ENCODE results near the gene PRR33.
A peak's percentile ranks its signal among the peaks of the same experiment; 100 is the strongest.
"Not testable (repeated sequence)": the region's sequence is repeated elsewhere in the genome, so short reads cannot be mapped to it uniquely, and the experiment has no call there.

PRR33 gene

DNA sequence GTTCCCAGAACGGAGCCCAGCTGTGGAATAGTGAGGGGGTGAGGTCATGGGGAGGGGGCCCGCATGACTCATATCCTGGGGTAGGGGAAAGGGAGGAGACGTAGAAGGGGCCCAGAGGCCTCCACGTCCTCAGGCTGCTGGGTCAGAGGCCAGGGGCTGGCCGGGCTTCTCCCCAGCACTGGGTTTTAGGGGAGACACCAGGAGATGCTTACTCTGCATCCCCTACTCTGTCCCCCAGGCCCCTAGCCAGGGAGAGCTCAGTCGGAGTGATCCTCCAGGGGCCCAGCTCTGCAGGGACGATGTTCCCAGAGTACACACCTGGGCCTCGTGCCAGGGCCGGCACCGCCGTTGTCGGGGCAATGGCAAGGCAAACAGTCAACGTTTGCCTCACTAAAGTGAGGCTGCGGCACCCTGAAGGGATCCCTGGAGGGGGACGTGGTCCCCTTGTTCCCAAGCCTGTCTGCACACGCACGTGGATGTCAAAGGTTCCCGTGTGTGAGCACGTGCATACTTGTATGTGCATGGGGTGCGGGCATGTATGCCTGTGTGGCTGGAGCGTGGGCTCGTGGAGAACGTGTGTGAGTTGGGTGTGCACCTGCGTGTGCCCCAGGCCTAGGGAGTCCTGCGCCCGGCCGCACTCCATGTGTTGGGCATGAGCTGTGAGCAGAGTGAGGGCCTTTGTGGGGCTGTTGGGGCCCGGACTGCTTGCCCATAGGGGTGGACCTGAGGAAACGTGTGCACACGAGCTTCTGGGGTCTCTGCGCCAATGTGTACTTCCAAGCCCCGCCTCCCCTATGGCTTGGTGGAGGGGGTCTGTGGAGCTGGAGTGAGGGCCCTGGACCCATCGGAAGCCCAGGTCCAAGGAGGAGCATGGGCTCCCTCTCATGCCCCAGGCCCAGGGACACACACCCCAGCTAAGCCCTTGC lies 14.2 kb downstream of the PRR33 start:
- DNase-seq, result peak in 4 of 51 donors; percentile 19 to 28 (median 24)

DNA sequence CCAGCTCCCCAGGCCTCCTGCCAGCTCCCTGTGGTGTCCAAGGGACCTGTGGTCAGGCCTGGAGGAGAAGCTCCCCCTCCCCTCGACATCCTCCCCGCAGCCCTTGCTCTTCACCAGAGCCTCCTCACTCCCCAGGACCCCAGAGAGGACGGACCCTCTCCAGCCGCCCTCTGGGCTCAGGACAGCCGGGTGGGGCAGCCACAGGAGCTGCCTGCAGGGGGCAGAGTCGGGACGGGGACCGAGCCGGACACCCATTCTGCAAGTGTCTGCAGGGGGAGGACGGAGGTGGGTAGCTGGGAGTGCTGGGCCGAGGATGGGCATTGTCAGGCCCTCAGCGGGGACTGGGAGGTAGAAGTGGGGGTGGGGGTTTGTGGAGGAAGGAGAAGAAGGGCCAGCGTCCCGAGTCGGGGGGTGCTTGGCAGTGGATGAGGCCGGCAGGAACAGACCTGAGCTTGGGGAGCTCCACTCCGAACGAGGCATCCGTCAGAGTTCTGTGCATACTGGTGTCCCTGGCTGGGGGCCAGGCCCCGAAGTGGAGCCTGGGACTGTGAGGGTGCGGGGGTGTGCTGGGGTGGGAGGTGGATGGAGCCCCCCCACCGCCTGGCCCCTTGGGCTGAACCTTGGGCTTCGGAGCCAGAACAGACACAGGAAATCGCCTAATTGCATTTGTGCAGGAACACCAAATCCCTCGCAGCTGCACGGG lies 15.2 kb downstream of the PRR33 start:
- DNase-seq, result peak in 1 of 51 donors; percentile 17

DNA sequence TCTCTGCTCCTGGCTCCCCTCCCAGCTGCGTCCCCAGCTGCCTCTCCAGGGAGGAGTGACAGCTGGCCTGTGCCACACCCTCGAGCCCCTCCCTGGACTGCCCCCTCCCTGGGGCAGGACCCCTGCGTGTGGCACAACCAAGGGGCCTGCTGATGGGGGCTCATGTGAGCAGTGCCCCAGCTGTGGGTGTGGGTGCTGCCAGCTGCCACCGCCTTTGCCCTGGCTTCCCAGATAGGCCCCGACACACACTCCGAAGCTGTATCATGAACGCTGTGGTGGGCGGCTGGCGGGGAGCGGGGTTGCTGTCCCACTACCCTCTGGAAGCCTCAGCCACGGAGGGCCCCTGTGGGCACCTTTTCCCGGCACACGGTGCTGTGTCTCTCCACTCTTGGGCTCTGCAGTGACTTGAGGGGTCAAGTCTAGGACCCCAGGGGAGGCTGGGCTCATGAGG lies 15.8 kb downstream of the PRR33 start:
- DNase-seq, result not testable (repeated sequence)

DNA sequence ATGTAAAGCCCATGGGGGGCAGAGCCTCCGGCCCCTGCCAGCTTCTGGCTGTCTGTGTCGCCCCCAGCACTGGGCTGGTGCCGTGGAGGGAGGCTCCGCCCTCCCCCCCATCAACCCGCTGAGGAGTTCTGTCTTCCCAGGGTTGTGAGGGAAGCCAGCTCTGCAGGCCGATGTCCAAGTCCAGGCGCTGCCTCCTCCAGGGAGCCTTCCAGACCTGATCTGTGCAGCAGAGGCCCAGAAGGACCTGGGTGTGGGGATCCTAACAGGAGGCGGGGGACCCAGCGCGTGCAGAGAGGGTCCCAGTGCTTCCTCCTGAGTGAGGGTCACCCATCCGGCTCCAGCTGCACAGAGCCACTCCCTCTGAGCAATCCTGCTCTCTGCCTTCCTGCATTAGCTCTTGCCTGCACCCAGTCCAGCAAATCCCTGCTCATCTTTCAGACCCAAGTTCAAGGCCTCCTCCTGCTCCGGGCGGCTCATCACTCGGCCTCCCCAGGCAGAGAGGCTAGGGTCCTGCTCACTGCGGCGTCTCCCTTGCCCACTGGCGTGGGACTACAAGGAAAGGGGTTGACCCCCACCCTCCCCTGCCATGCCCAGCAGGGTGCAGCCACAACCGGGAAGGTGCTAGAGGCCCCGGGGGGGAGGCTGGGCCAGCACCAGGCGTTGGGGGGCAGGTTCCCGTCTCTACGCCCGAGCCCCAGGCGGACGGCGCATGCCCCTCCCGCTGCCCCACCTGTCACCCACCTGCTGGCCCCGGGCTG lies 16.4 kb downstream of the PRR33 start:
- DNase-seq, result no peak

DNA sequence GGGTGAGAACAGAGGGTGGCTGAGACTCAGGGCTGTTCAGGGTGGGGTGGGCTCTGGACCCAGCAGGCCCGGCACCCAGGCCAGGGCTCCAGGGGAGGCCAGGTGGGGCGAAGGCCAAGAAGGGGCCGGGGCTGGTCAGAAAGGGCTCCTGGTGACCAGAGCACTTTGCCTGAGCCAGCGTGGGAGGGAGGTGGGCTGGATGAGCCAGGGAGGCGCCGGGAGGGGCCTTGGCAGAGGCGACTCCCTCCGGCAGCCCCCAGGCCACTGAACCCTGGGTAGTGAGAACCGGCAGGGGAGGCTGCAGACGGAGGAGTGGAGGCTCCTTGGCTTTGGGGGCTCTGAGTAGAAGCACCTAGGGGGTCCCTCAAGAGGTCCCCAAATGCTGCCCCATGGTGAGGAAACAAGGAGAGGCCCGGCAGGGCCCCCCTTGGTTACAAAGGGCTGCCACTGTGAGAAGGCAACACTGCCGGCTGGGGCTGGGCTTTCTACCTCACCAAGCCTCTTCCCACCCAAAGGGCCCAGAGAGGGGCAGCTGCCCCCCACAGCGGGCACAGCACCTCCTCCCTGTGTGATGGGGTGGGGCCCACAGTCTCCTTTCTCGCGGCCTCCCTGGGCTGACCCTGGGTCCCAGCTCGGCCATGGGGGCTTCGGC lies 17.1 kb downstream of the PRR33 start:
- DNase-seq, result not testable (repeated sequence)

DNA sequence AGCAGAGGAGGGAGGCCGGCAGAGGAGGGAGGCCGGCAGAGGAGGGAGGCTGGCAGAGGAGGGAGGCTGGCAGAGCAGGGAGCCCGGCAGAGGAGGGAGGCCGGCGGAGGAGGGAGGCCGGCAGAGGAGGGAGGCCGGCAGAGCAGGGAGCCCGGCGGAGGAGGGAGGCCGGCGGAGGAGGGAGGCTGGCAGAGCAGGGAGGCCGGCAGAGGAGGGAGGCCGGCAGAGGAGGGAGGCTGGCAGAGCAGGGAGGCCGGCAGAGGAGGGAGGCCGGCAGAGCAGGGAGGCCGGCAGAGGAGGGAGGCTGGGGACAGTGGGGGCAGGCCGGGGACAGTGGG lies 17.9 kb downstream of the PRR33 start:
- DNase-seq, result not testable (repeated sequence)

DNA sequence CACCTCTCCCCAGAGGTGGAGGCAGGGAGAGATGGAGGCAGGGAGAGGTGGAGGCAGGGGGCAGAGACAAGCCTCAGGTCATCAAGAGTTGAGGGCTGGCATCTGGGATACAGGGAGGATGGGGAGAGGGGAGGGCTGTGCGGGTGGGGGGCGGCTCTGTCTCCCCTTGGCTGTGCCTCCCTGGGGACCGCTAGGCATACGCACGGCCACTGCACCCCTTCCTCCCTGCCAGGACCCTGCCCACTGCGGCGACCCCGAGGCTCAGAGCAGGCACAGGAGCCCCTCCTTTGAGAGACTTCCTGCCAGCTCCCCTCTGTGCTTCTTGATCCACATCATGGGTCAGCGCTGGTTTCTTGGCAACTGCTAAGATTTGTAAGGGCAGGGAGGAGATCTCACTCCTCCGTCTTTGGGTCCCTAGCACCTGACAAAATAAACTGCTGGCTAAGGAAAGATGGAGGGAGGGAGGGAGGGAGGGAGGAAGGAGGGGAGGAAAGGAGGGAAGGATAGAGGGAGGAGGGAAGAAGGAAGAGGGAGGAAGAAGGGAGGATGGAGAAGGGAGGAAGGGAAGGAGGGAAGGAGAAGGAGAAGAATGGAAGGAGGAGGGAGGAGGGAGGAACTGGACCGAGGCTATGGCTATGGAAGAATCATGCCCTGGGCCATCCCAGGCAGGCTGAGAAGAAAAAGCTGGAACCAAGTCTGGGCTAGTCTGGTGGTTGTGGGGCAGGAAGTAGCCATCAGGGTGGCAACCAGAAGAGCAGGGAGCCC lies 18.5 kb downstream of the PRR33 start:
- DNase-seq, result no peak

DNA sequence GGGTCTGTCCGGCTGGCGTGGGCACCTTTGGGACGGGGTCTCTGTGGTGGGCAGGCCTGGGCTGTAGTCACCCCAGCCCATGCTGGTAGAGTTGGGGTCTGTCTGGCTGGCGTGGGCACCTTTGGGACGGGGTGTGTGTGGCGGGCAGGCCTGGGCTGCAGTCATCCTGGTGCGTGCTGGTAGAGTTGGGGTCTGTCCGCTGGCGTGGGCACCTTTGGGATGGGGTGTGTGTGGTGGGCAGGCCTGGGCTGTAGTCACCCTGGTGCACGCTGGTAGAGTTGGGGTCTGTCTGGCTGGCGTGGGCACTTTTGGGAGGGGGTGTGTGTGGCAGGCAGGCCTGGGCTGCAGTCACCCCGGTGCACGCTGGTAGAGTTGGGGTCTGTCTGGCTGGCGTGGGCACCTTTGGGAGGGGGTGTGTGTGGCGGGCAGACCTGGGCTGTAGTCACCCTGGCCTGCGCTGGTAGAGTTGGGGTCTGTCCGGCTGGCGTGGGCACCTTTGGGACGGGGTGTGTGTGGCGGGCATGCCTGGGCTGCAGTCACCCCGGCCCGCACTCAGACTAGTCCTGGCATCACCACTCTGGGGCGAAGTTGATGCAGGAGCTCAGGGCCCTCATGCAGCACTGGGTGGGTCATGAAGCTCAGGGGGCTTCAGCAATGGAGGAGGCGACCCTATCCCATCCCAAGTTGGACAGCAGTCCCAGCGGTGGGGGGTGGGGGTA lies 19.3 kb downstream of the PRR33 start:
- no peak for DNase-seq

DNA sequence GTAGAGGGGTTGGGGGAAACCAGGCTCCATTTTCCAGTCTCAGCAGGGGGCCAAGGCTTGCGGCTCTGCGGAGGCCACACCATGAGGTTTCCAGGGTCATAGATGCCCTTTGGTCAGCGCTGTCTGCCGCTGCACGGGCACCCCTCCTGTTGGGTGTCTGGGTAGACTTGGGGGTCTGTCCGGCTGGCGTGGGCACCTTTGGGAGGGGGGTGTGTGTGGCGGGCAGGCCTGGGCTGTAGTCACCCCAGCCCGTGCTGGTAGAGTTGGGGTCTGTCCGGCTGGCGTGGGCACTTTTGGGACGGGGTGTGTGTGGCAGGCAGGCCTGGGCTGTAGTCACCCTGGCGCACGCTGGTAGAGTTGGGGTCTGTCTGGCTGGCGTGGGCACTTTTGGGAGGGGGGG lies 20.2 kb downstream of the PRR33 start:
- DNase-seq, result no peak

DNA sequence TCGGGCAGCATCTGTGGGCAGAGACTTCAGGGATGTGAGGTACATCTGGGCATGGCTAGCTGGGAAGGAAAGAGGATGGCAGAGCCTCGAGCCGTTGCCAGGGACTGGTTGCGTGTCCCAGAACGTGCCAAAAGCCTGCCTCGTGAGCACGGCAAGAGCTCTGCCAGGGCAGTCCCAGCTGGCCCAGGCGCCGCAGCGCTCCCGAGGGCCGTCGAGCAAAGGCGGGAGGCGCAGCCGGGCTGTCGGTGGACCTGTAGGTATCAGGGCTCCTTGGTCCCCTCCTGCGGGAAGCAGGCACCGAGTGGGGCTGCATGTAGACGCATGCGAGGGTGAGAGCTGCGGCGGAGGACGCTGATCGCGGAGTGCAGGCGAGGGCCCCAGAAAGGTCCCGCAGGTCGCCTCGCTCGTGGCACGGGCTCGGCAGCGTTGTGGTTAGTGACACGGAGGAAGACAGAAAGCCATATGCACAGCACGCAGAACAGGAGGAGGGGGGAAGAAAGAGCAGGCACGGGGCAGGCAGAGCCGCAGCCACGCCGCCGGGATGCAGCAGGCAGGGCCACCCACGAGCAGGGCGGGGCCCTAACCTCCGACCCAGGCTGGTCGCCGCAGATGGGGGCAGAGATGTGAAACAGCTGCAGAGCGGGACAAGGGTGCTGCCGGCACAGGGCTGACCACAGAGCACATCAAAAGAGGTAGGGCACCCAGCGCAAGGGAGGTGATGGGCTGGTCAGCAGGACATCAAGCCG lies 20.8 kb downstream of the PRR33 start:
- peak in 8 of 51 donors; percentile 20 to 42 (median 24) for DNase-seq

DNA sequence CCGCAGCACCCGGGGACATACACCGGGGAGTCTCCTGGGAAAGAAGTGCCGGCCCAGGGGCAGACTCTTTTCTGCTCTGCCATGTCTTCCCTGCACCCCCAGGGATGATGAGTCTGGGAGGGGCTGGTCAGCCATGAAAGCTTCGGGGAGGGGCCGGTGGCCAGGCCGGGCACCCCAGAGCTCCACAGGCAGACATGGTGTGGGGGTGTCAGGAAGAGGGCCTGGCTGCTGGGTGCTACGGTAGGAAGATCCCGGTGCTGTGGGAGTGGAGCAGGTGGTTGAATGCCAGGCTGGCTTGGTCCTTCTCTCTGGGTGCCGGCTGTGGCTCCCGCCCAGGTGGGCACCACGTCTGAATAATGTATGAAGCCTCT lies 21.4 kb downstream of the PRR33 start:
- DNase-seq, result no peak

DNA sequence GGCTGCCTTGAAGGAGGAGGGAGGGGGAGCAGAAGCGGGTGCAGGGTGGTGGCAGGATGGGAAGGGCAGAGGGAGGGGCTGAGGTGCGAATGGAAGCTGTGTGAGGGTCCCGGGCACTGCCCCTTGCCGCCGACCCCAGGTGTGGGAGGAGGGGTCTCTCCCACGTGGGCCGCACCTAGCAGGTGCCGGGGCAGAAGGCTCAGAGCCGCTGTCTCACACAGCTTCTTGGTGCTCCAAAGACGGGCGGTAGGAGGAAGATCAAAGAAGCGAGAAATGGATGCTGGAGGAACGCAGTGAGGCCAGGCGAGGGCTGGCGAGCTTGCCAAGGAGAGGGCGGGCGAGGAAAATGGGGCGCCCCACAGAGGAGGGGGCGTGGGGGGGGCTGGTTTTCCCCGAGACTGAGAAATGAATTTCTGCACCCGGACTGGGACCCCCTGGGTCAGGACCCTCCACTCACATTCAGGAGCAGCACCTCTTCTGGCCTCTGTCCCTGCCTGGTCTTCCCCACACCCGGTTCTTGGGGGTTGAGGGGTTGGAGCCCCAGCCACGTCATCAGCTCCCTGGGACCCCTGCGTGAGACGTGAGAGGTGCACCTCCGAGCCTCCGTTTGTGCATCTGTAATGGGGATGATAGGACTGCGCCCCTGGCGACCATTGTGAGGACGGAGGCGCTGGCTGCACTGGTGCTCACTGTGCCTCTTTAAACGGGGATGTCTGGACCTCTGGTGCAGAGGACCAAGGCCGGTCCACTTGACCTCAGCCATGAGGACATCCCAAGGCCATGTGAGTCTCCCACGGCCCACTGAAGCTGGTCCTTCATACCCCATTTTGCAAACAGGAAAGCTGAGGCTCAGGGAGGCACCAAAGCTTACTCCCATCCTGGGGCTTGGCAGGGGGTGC lies 22.0 kb downstream of the PRR33 start:
- DNase-seq, result no peak

DNA sequence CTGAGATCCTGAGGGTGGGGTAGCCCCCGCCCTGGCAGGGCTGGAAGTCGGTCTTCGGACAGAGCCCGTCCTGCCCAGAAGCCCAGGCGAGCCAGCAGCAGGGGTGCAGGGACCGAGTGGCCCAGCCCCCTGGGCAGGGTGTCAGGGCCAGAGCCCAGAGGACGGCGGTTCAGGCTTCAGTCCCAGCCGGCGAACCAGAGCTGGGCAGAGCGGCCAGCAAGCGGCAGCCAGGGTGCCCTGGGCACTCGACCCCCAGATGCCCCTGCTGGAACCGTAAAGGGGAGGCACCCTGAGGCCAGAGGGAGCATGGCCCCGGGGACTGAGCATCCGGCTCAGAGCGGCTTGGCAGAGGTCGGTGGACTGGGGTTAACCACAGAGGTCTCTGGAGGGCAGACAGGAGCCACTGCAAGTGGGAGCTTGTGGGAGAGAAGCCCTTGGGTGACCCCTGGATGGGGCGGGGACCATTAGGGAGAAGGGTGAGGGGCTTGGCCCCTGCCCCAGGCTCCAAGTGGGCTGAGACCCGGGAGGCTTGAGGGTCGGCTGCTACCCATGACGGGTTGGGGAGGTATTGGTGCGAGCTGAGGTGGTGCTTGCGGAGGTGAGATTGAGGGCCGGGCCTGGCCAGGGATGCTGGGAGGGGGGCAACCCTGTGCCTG lies 22.9 kb downstream of the PRR33 start:
- DNase-seq, result no peak

DNA sequence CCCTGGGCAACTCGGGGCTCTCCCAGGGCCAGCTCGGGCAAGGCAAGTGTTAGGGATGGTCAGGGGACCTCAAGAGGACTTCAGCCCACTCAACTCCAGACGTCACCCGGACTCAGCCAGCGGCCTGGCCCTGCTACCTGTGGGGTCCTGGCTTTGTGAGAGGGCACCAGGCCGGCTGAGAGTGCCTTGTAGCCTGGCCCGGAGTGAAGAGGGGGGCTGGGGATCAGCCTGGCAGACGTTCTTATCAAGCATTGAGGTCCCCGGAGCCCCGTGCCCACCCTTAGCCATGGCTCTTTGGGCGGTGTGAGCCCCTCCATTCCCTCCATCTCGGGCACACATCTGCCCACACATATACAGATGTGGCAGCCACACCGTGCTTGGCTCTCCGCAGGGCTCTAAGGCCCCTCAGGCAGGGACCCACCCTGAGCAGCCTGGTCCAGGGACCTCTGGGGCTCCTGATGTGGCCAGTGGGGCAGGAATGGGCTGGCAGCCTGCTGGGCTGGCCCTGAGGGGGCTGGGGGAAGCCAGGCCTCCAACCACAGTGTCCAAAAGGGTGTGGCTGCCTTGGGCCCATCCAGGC lies 23.5 kb downstream of the PRR33 start:
- DNase-seq, result no peak

DNA sequence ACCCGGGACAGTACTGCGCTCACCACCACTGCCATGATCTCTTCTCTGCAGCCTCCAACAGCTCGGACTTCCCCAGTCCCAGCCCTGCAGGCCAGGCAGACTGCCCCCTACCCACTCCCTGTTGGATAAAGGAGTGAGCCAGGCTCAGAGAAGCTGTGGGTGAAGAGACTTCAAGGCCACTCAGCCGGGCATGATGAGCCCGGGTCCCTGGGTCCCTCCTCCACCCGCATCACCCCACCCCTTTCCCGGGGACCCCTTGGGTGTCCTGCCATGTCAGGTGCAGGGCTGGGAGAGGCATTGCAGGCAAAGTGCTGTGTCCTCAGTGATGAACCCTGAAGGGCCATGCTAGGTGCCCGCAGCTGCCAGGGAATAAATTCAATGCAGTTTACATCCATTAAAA lies 24.3 kb downstream of the PRR33 start:
- no peak for DNase-seq

DNA sequence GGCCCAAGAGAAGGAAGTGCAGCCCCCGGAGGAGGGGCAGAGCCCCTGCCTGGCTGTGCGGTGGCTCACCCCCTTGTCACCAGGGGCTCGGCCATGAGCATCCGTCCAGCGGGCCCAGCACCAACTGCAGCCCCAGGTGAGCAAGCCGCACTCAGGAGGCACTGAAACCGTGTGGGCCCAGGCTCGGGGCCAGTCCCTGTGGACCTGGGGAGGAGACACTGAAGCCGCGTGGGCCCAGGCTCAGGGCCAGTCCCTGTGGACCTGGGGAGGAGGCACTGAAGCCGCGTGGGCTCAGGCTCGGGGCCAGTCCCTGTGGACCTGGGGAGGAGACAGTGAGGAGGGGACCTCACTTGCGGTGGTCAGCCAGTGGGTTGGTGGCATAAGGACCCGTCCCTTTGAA lies 24.9 kb downstream of the PRR33 start:
- DNase-seq, result no peak

DNA sequence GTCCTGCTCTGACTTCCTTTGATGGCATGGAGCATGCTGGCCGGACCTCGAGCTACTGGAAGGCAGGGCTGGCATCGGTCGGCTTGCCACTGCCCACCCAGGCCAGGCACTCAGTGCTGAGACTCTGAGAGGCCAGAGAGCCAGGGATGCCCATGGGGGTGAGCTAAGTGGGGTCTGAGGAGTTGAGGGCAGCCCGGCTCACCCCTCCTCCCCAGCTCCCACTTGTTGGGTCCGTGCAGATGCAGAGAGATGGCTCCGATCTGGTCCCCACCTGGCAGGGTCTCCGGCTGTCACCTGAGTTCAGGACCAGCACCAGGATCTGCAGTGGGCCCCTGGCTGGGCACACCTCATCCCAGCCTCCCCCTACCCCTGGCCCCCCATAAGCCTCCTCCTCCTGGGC lies 25.5 kb downstream of the PRR33 start:
- DNase-seq, result no peak

All from hypothalamus (tissue), 51 donors.